ENCODE measurements around the gene CALHM3. TPM values are rescaled to one million over a fixed set of nuclear protein-coding genes. Genes with fewer than 3 reads are reported as not detected.

Gene CALHM3
- total and polyA plus RNA-seq, 2 donors (not counting 3 experiments of a cell fraction or from before 2014, with no cell fraction given) = not detected

- Histone ChIP-seq H3K4me3 (replicated peaks in 1 of 3; ENCODE audit: insufficient read depth in 1 of 3, low read depth in 1 of 3, low read length in 3 of 3) (no peak overlapping the region), H4K20me1 (replicated peaks; ENCODE audit: control insufficient read depth, extremely low read depth, insufficient read depth, low read length) (no peaks in the 10 kb centered on the region), H3K36me3 (ENCODE audit: control insufficient read depth in 2 of 2, extremely low read depth in 1 of 2, insufficient read depth in 2 of 2, low read length in 2 of 2) (no peaks in the 10 kb centered on the region), H3K79me2 (ENCODE audit: control insufficient read depth, insufficient read depth, low read length) (no peaks in the 10 kb centered on the region), H3K9ac (replicated peaks; ENCODE audit: extremely low read depth, insufficient read depth, low read length) (no peak overlapping the region), H3K9me3 (replicated peaks; ENCODE audit: control insufficient read depth, insufficient read depth, low read length) (no peaks in the 10 kb centered on the region), H3K4me1 (ENCODE audit: control insufficient read depth, extremely low read depth, insufficient read depth, low read length) (peaks cover 22% of the 10 kb centered on the region), H3K27ac (ENCODE audit: insufficient read depth, low read depth, low read length) (no peak overlapping the region), H2AFZ (ENCODE audit: low read depth, low read length) (no peak overlapping the region), H3K4me2 (ENCODE audit: insufficient read depth, low read length) (no peak overlapping the region), H3K27me3 (ENCODE audit: control insufficient read depth in 2 of 2, insufficient read depth in 2 of 2, low read length in 2 of 2) (no peaks in the 10 kb centered on the region), H3K9me1 (replicated peaks; ENCODE audit: control insufficient read depth, extremely low read depth, insufficient read depth, low read length) (no peaks in the 10 kb centered on the region)
- DNase-seq (ENCODE audit: low read depth, low spot score) = no peak
- BruUV-seq (replicated peaks) = no TSS peak
- ChIA-PET POLR2A (no interaction called here), CTCF (no interaction called here)
- dilution Hi-C loops (cut with MboI; ENCODE audit: extremely low pct_ligation_motif_present, low sequenced_read_pairs) = no loop called here
- no peak for TF ChIP-seq JUN (IDR thresholded peaks at IDR 0.05; ENCODE audit: borderline replicate concordance, insufficient read depth, insufficient read length, low read depth)
- TF ChIP-seq, protein P1, sequence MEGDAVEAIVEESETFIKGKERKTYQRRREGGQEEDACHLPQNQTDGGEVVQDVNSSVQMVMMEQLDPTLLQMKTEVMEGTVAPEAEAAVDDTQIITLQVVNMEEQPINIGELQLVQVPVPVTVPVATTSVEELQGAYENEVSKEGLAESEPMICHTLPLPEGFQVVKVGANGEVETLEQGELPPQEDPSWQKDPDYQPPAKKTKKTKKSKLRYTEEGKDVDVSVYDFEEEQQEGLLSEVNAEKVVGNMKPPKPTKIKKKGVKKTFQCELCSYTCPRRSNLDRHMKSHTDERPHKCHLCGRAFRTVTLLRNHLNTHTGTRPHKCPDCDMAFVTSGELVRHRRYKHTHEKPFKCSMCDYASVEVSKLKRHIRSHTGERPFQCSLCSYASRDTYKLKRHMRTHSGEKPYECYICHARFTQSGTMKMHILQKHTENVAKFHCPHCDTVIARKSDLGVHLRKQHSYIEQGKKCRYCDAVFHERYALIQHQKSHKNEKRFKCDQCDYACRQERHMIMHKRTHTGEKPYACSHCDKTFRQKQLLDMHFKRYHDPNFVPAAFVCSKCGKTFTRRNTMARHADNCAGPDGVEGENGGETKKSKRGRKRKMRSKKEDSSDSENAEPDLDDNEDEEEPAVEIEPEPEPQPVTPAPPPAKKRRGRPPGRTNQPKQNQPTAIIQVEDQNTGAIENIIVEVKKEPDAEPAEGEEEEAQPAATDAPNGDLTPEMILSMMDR (IDR thresholded peaks at IDR 0.05; ENCODE audit: extremely low read depth in 1 of 2, insufficient read depth in 1 of 2, low read depth in 1 of 2, low read length in 2 of 2) = no peak
- no peak for TF ChIP-seq GATA2 (IDR thresholded peaks at IDR 0.05; ENCODE audit: insufficient read depth, insufficient read length, low read depth, low read length)
- no peak for TF ChIP-seq MAX (IDR thresholded peaks at IDR 0.05; ENCODE audit: insufficient read depth, insufficient read length)
- no peak for TF ChIP-seq EZH2 (IDR thresholded peaks at IDR 0.05; ENCODE audit: borderline replicate concordance, low read depth, low read length, severe bottlenecking)
- TF ChIP-seq POLR2AphosphoS5 (IDR thresholded peaks at IDR 0.05; ENCODE audit: insufficient read depth, low read depth, low read length) = no peak
- no peak for TF ChIP-seq POLR2A (IDR thresholded peaks at IDR 0.05; ENCODE audit: low read depth, low read length)
- TF ChIP-seq FOS (IDR thresholded peaks at IDR 0.05; ENCODE audit: borderline replicate concordance, insufficient read depth, low read length) = no peak
- TF ChIP-seq MYC (IDR thresholded peaks at IDR 0.05; ENCODE audit: low read depth, low read length) = no peak
- no peak for FAIRE-seq
- intact Hi-C loops (cut with micrococcal nuclease) = no loop called here
These were observed 23.8 kb downstream of the CALHM3 start for GRCh38 chr10:103455235-103455634.
